Measurements from ENCODE around the gene LZTR1. TPM values are rescaled to one million over a fixed set of nuclear protein-coding genes. Genes with fewer than 3 reads are reported as not detected.

The LZTR1 gene
- total and polyA plus RNA-seq, 10 of the 15 experiments (the other 5 are each of a cell fraction or from before 2014, with no cell fraction given), result 0.82 to 50.3 (median 19.3) TPM

DNA sequence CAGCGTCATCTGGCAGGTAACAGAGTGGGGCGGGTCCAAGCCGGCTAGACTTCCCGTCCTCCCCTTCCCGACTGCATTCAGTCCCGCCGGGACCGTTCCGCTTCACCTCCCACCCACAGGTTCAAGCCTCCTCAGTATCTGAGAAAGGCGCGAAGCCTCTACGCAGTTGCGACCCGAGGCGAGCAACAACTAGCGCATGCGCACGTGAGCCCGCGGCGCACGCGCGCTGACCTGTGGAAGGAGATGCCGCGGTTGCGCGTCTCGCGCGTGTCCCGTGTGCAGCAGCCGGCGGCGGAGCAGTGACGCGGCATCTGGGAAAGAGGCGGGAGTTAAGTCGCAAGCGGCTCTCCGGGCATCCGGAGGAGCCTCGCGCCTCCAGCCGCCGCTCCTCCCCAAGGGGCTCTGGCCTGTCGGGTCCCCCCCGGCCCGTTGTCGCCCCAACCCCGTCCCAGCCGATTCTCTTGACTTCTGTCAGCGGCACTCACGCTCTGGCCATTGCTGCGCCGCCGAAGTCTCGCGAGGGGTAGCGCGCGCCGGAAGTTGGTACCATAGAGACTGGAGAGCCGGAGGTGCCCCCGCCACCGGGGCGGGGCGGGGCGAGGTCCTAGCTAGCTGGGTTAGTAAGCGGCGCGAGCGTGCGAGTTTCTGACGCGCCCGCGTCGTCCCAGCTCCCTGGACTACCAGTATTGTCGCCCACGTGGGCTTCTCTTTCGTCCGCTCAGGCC lies 19.7 kb downstream of the LZTR1 start, which contains the start of gene THAP7 (continued):
- TF ChIP-seq TCF12 (IDR thresholded peaks at IDR 0.05; ENCODE audit: low read depth, low read length) (peak; percentile 32; the same call in 1 of the 2 replicates), TCF7 (IDR thresholded peaks at IDR 0.05; ENCODE audit: borderline replicate concordance) (no peak), IRF4 (IDR thresholded peaks at IDR 0.05; ENCODE audit: low read depth, low read length) (no peak), SMAD1 (IDR thresholded peaks at IDR 0.05; ENCODE audit: low read depth, partially characterized antibody) (no peak), ETV6 (conservative IDR thresholded peaks at IDR 0.05 in 1 of 2, IDR thresholded peaks at IDR 0.05 in 1 of 2; ENCODE audit: borderline replicate concordance in 1 of 2, low read depth in 1 of 2) (no peak), ZZZ3 (IDR thresholded peaks at IDR 0.05; ENCODE audit: control insufficient read depth, insufficient read length, low read depth) (no peak), SIN3A (IDR thresholded peaks at IDR 0.05; ENCODE audit: low read depth, low read length) (peak; percentile 85; the same call in 1 of the 2 replicates), IKZF2 (IDR thresholded peaks at IDR 0.05) (peak; percentile 48 to 63; a peak in 3 of 4 replicates), MEF2B (IDR thresholded peaks at IDR 0.05; ENCODE audit: partially characterized antibody, poor library complexity, severe bottlenecking) (no peak), BRCA1 (IDR thresholded peaks at IDR 0.05; ENCODE audit: low read depth, low read length) (peak; percentile 64), SMC3 (IDR thresholded peaks at IDR 0.05; ENCODE audit: borderline replicate concordance, low read length) (no peak), SIX5 (IDR thresholded peaks at IDR 0.05; ENCODE audit: low read depth, low read length, severe bottlenecking) (no peak), KAT2A (conservative IDR thresholded peaks at IDR 0.05; ENCODE audit: control insufficient read depth, low read depth, low read length) (no peak), HDAC2 (IDR thresholded peaks at IDR 0.05) (no peak), KDM1A (IDR thresholded peaks at IDR 0.05; ENCODE audit: borderline replicate concordance) (no peak), CHD2 (IDR thresholded peaks at IDR 0.05; ENCODE audit: borderline replicate concordance, low read depth, low read length) (peak; percentile 96), CHD1 (IDR thresholded peaks at IDR 0.05; ENCODE audit: low read depth, low read length) (no peak), SUZ12 (IDR thresholded peaks at IDR 0.05; ENCODE audit: unreplicated experiment) (no peak), PAX8 (IDR thresholded peaks at IDR 0.05) (peak; percentile 34; the same call in 1 of the 2 replicates), WRNIP1 (IDR thresholded peaks at IDR 0.05; ENCODE audit: borderline replicate concordance, low read depth, low read length) (no peak), POLR2A (IDR thresholded peaks at IDR 0.05; ENCODE audit: low read depth, low read length) (peak; percentile 94)
- TF ChIP-seq, protein P1, sequence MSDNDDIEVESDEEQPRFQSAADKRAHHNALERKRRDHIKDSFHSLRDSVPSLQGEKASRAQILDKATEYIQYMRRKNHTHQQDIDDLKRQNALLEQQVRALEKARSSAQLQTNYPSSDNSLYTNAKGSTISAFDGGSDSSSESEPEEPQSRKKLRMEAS (IDR thresholded peaks at IDR 0.05; ENCODE audit: low read depth, low read length), result peak; percentile 89
- TF ChIP-seq, protein P2, sequence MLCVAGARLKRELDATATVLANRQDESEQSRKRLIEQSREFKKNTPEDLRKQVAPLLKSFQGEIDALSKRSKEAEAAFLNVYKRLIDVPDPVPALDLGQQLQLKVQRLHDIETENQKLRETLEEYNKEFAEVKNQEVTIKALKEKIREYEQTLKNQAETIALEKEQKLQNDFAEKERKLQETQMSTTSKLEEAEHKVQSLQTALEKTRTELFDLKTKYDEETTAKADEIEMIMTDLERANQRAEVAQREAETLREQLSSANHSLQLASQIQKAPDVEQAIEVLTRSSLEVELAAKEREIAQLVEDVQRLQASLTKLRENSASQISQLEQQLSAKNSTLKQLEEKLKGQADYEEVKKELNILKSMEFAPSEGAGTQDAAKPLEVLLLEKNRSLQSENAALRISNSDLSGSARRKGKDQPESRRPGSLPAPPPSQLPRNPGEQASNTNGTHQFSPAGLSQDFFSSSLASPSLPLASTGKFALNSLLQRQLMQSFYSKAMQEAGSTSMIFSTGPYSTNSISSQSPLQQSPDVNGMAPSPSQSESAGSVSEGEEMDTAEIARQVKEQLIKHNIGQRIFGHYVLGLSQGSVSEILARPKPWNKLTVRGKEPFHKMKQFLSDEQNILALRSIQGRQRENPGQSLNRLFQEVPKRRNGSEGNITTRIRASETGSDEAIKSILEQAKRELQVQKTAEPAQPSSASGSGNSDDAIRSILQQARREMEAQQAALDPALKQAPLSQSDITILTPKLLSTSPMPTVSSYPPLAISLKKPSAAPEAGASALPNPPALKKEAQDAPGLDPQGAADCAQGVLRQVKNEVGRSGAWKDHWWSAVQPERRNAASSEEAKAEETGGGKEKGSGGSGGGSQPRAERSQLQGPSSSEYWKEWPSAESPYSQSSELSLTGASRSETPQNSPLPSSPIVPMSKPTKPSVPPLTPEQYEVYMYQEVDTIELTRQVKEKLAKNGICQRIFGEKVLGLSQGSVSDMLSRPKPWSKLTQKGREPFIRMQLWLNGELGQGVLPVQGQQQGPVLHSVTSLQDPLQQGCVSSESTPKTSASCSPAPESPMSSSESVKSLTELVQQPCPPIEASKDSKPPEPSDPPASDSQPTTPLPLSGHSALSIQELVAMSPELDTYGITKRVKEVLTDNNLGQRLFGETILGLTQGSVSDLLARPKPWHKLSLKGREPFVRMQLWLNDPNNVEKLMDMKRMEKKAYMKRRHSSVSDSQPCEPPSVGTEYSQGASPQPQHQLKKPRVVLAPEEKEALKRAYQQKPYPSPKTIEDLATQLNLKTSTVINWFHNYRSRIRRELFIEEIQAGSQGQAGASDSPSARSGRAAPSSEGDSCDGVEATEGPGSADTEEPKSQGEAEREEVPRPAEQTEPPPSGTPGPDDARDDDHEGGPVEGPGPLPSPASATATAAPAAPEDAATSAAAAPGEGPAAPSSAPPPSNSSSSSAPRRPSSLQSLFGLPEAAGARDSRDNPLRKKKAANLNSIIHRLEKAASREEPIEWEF (IDR thresholded peaks at IDR 0.05; ENCODE audit: insufficient replicate concordance, low read depth, low read length), result no peak
- TF ChIP-seq, protein P3, sequence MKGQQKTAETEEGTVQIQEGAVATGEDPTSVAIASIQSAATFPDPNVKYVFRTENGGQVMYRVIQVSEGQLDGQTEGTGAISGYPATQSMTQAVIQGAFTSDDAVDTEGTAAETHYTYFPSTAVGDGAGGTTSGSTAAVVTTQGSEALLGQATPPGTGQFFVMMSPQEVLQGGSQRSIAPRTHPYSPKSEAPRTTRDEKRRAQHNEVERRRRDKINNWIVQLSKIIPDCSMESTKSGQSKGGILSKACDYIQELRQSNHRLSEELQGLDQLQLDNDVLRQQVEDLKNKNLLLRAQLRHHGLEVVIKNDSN (IDR thresholded peaks at IDR 0.05; ENCODE audit: borderline replicate concordance, extremely low read length, insufficient read depth, low read depth, low read length), result peak; percentile 35
